HepG2 (cell line): ENCODE data around the gene ARHGAP26. TPM values are rescaled to one million over a fixed set of nuclear protein-coding genes. Genes with fewer than 3 reads are reported as not detected.

ENCODE experiments used
- ATAC-seq: fragments of 200-7000 bp; cut with Tn5 transposase; 3 replicates; pipeline ENCODE4 v1.9.1; 2020; ENCODE audit warnings: mild to moderate bottlenecking, moderate library complexity
- BruUV-seq: library from RNA; stranded (reverse); fragments of 400-500 nt; replicated peaks from 2 replicates; lab custom pipeline; 2021; lab: Mats Ljungman, UMichigan
- CTCF ChIA-PET: fragments of 300-600 bp; formaldehyde crosslinking; extraction: SDS; loops from one replicate; lab custom pipeline; 2021; ENCODE audit warnings: low total read pairs, inconsistent platforms, low intra/inter-chr PET ratio; lab: Yijun Ruan, JAX
- POLR2A ChIA-PET: fragments of 350-600 bp; sonication (Branson Sonifier 250); formaldehyde crosslinking; loops from one replicate; lab custom pipeline; 2020; ENCODE audit warnings: antibody characterized with exemption, inconsistent platforms; lab: Yijun Ruan, JAX
- DNase-seq: peaks from one replicate; pipeline ENCODE4 v3.0.0-alpha.2; 2015; ENCODE audit warnings: low spot score
- FAIRE-seq: peaks from 3 replicates; lab custom pipeline; 2011; peaks lifted over from hg19 to GRCh38; lab: Jason Lieb, UNC
- H2AFZ ChIP-seq: one replicate; pipeline ENCODE4 v1.6.1; 2011; ENCODE audit warnings: low read length, inconsistent platforms
- H3K27ac ChIP-seq: fragments of 300-600 bp; 3 replicates; pipeline ENCODE4 v1.8.0; 2011; ENCODE audit warnings: mixed run types, mild to moderate bottlenecking, mixed read lengths, low read length, inconsistent platforms; ENCODE audit not compliant: insufficient read depth; ENCODE audit errors: extremely low read length
- H3K27me3 ChIP-seq, 2 experiments: fragments of 200-600 bp in 1 of 2; 2 replicates in 1 of 2; 3 replicates in 1 of 2; pipeline versions ENCODE4 v1.6.0 to v1.8.0; 2011; ENCODE audit warnings: low read length in 2 of 2, mild to moderate bottlenecking in 2 of 2, moderate library complexity in 2 of 2, inconsistent platforms in 1 of 2; ENCODE audit not compliant: insufficient read depth in 2 of 2, control insufficient read depth in 1 of 2
- H3K36me3 ChIP-seq, 2 experiments: fragments of 200-600 bp in 1 of 2; replicated peaks in 1 of 2; 2 replicates in 1 of 2; 3 replicates in 1 of 2; pipeline versions ENCODE4 v1.5.1 to v1.8.0; 2011; ENCODE audit warnings: low read length in 2 of 2, inconsistent platforms in 1 of 2; ENCODE audit not compliant: insufficient read depth in 2 of 2, control insufficient read depth in 1 of 2
- H3K4me1 ChIP-seq: 2 replicates; pipeline ENCODE4 v1.5.1; 2012; ENCODE audit warnings: low read length, inconsistent platforms; ENCODE audit not compliant: insufficient read depth
- H3K4me2 ChIP-seq: 2 replicates; pipeline ENCODE4 v1.6.0; 2011; ENCODE audit warnings: low read depth, low read length, inconsistent platforms
- H3K4me3 ChIP-seq, 3 experiments: fragments of 200-600 bp in 1 of 3; sonication (generic), shearing (Covaris generic) in 1 of 3; replicated peaks in 1 of 3; 2 replicates each; pipeline ENCODE4 v1.5.1; 2011 to 2016; ENCODE audit warnings: low read length in 3 of 3, inconsistent platforms in 2 of 3, low read depth in 2 of 3, mild to moderate bottlenecking in 2 of 3, control low read depth in 1 of 3, mixed read lengths in 1 of 3; ENCODE audit not compliant: insufficient read depth in 1 of 3
- H3K79me2 ChIP-seq: one replicate; pipeline ENCODE4 v1.6.1; 2011; ENCODE audit warnings: low read length, inconsistent platforms; ENCODE audit not compliant: insufficient read depth
- H3K9ac ChIP-seq: 2 replicates; pipeline ENCODE4 v1.6.0; 2011; ENCODE audit warnings: mild to moderate bottlenecking, low read depth, low read length, inconsistent platforms; ENCODE audit not compliant: insufficient read depth
- H3K9me3 ChIP-seq: 2 replicates; pipeline ENCODE4 v1.5.1; 2012; ENCODE audit warnings: mild to moderate bottlenecking, low read length
- H4K20me1 ChIP-seq: 2 replicates; pipeline ENCODE4 v1.6.0; 2011; ENCODE audit warnings: inconsistent platforms, mild to moderate bottlenecking, low read length, moderate library complexity; ENCODE audit not compliant: insufficient read depth
- ARID4A ChIP-seq: sonication (generic); formaldehyde crosslinking; IDR thresholded peaks from 2 replicates; pipeline ENCODE4 v1.5.0; 2020; ENCODE audit warnings: mild to moderate bottlenecking, missing genetic modification reagents, borderline replicate concordance
- ARNT ChIP-seq: fragments of 450-650 bp; IDR thresholded peaks from 2 replicates; pipeline ENCODE4 v1.6.1; 2017
- FOXA1 ChIP-seq, 2 experiments: fragments of 450-650 bp in 1 of 2; sonication (generic) in 1 of 2; formaldehyde crosslinking in 1 of 2; IDR thresholded peaks; 2 replicates each; pipeline versions ENCODE4 v1.4.0 to v1.6.1; 2016 to 2020; ENCODE audit warnings: missing genetic modification reagents in 1 of 2
- FOXP1 ChIP-seq, 2 experiments: fragments of 450-650 bp in 1 of 2; IDR thresholded peaks; 2 replicates each; pipeline ENCODE4 v1.6.1; 2017 to 2018; ENCODE audit warnings: antibody characterized with exemption in 1 of 2
- HNF4A ChIP-seq: sonication (generic); formaldehyde crosslinking; IDR thresholded peaks from 2 replicates; pipeline ENCODE4 v1.4.0; 2020; ENCODE audit warnings: missing genetic modification reagents
- NCOA2 ChIP-seq: sonication (generic); formaldehyde crosslinking; IDR thresholded peaks from 2 replicates; pipeline ENCODE4 v1.8.0; 2022; ENCODE audit warnings: inconsistent platforms
- RFX1 ChIP-seq: fragments of 450-650 bp; IDR thresholded peaks from 2 replicates; pipeline ENCODE4 v1.6.1; 2017
- SETDB1 ChIP-seq: sonication (generic); formaldehyde crosslinking; IDR thresholded peaks from 2 replicates; pipeline ENCODE4 v1.5.1; 2020; ENCODE audit warnings: missing genetic modification reagents, mild to moderate bottlenecking, borderline replicate concordance
- SOX5 ChIP-seq: IDR thresholded peaks from 2 replicates; pipeline ENCODE4 v1.6.1; 2016; ENCODE audit warnings: borderline replicate concordance
- TBX3 ChIP-seq: fragments of 450-650 bp; IDR thresholded peaks from 2 replicates; pipeline ENCODE4 v1.6.1; 2017; ENCODE audit warnings: antibody characterized with exemption, mild to moderate bottlenecking, inconsistent platforms, borderline replicate concordance
- TFAP4 ChIP-seq: sonication (generic); IDR thresholded peaks from 2 replicates; pipeline ENCODE4 v1.6.1; 2016; ENCODE audit warnings: low read depth, borderline replicate concordance
- TOPORS ChIP-seq: sonication (generic); formaldehyde crosslinking; IDR thresholded peaks from 2 replicates; pipeline ENCODE4 v1.8.0; 2023; ENCODE audit warnings: mild to moderate bottlenecking, missing genetic modification reagents
- TP53 ChIP-seq: sonication (generic); formaldehyde crosslinking; conservative IDR thresholded peaks from 2 replicates; pipeline ENCODE4 v1.4.0; 2020; ENCODE audit warnings: missing genetic modification reagents
- ZBTB38 ChIP-seq: sonication (generic); formaldehyde crosslinking; IDR thresholded peaks from 2 replicates; pipeline ENCODE4 v1.5.1; 2020; ENCODE audit warnings: mild to moderate bottlenecking, missing genetic modification reagents
- ZNF263 ChIP-seq: sonication (generic); formaldehyde crosslinking; IDR thresholded peaks from 2 replicates; pipeline ENCODE4 v1.4.0; 2020; ENCODE audit warnings: missing genetic modification reagents
- ZNF33A ChIP-seq: sonication (generic); formaldehyde crosslinking; IDR thresholded peaks from 2 replicates; pipeline ENCODE4 v1.5.1; 2020; ENCODE audit warnings: missing genetic modification reagents, mild to moderate bottlenecking, moderate library complexity, borderline replicate concordance
- ZNF343 ChIP-seq: sonication (generic); formaldehyde crosslinking; IDR thresholded peaks from 2 replicates; pipeline ENCODE4 v1.4.0; 2020; ENCODE audit warnings: mild to moderate bottlenecking, missing genetic modification reagents
- ZNF629 ChIP-seq: sonication (generic); formaldehyde crosslinking; conservative IDR thresholded peaks from 2 replicates; pipeline ENCODE4 v1.5.0; 2020; ENCODE audit warnings: missing genetic modification reagents
- ZNF709 ChIP-seq: sonication (generic); formaldehyde crosslinking; IDR thresholded peaks from 2 replicates; pipeline ENCODE4 v1.5.0; 2020; ENCODE audit warnings: mild to moderate bottlenecking, missing genetic modification reagents
- ZNF775 ChIP-seq: sonication (generic); formaldehyde crosslinking; IDR thresholded peaks from 2 replicates; pipeline ENCODE4 v1.4.0; 2020; ENCODE audit warnings: missing genetic modification reagents, mild to moderate bottlenecking, moderate library complexity, borderline replicate concordance
- whole genome bisulfite sequencing: methylation state at CpG from one replicate; pipeline ENCODE4 v1.1.6; 2017; ENCODE audit warnings: low lambda C conversion rate; 5-methylcytosine and 5-hydroxymethylcytosine counted together
- in situ Hi-C: cut with HindIII; loops from 2 replicates; pipeline ENCODE4 v1.10.0; 2017; ENCODE audit warnings: low pct_unique_long_range_greater_than_20kb; ENCODE audit not compliant: extremely low pct_ligation_motif_present
- intact Hi-C: fragments of 100-400 bp; cut with micrococcal nuclease; formaldehyde crosslinking; loops from one replicate; pipeline ENCODE4 v1.10.0; 2022; ENCODE audit not compliant: unreplicated experiment
- polyA plus RNA-seq, 8 experiments: library from polyadenylated mRNA; depleted of rRNA in 3 of 8; stranded (reverse) in 7 of 8; unstranded in 1 of 8; fragments of >200 nt; fragmentation: Illumina TruSeq in 4 of 8; extraction: Trizol in 4 of 8; gene quantifications; 2 replicates each; pipeline versions ENCODE4 v1.2.1 to v1.2.3, GENCODE V29; 2011 to 2016; ENCODE audit warnings: low read depth in 4 of 8, missing spikeins in 1 of 8, mixed read lengths in 1 of 8; ENCODE audit not compliant: insufficient read depth in 1 of 8
- total RNA-seq, 5 experiments: library from RNA; depleted of rRNA; stranded (reverse); fragments of >200 nt; fragmentation: Illumina TruSeq; extraction: Trizol; gene quantifications; 2 replicates each; pipeline ENCODE4 v1.2.3, GENCODE V29; 2016; ENCODE audit warnings: low read depth in 1 of 5

ARHGAP26 gene
- total and polyA plus RNA-seq, 2 of the 13 experiments (the other 11 are each of a cell fraction or from before 2014, with no cell fraction given) = 9.6 to 18.2 TPM

GRCh38 chr5:142894749-142895148 lies 124.6 kb downstream of the ARHGAP26 start (continued):
- TF ChIP-seq SETDB1 (CRISPR knock-in tag) = no peak
- TF ChIP-seq ARNT = no peak
- TF ChIP-seq HNF4A (CRISPR knock-in tag) = peak; percentile 67
- TF ChIP-seq ZNF709 (CRISPR knock-in tag) = no peak

GRCh38 chr5:142896325-142897007 lies 126.3 kb downstream of the ARHGAP26 start:
- Histone ChIP-seq H3K4me1 (peaks cover 32% of the 10 kb centered on the region), H4K20me1 (no peaks in the 10 kb centered on the region), H3K9me3 (no peaks in the 10 kb centered on the region), H3K36me3 (peaks cover 2 to 7% of the 10 kb centered on the region in 2 experiments; a peak in 3 of 5 replicates), H2AFZ (no peak overlapping the region), H3K4me2 (peak overlapping the region; percentile 46), H3K4me3 (no peak overlapping the region), H3K27ac (peak overlapping the region; percentile 63), H3K27me3 (no peaks in the 10 kb centered on the region), H3K9ac (no peak overlapping the region), H3K79me2 (no peaks in the 10 kb centered on the region)
- in situ Hi-C loops = no loop called here
- intact Hi-C loops = no loop called here
- ChIA-PET CTCF (no interaction called here), POLR2A (interaction anchor here (1.0 kb wide), 1 partner anchor 24 kb away, joined by 4 read pairs; no protein-coding TSS in a partner anchor)
- DNase-seq (peak; percentile 74), FAIRE-seq (peak; percentile 46), ATAC-seq (peak; percentile 89)
- 52% methylated on average over 2 of the region's 2 CpGs for WGBS
- no TSS peak for BruUV-seq
- TF ChIP-seq FOXA1 (IDR thresholded peaks at IDR 0.05) (no peak), FOXA1 (CRISPR knock-in tag; IDR thresholded peaks at IDR 0.05) (peak; percentile 51; the same call in 1 of the 2 replicates), NCOA2 (CRISPR knock-in tag) (0 out of 2 replicates have a peak, but pooled peaks have one; percentile 7), RFX1 (no peak), ZBTB38 (CRISPR knock-in tag) (no peak), ZNF629 (peak; percentile 90), TFAP4 (peak; percentile 63), ZNF33A (CRISPR knock-in tag) (no peak), ZNF775 (CRISPR knock-in tag) (no peak), ZNF263 (no peak), TP53 (CRISPR knock-in tag) (no peak), ZNF343 (CRISPR knock-in tag) (peak; percentile 33; the same call in 1 of the 2 replicates), TBX3 (peak; percentile 41; the same call in 1 of the 2 replicates), SOX5 (CRISPR knock-in tag) (peak; percentile 81; the same call in 1 of the 2 replicates), FOXP1 (IDR thresholded peaks at IDR 0.05) (peak; percentile 71), FOXP1 (CRISPR knock-in tag; IDR thresholded peaks at IDR 0.05) (peak; percentile 56), TOPORS (CRISPR knock-in tag) (no peak), ARID4A (CRISPR knock-in tag) (no peak)
